H9 (cell line): ENCODE measurements around the gene ZNF831. TPM values are rescaled to one million over a fixed set of nuclear protein-coding genes. Genes with fewer than 3 reads are reported as not detected.

Source experiments
- DNase-seq: peaks from one replicate; pipeline ENCODE4 v3.0.0-alpha.2; 2017
- H2AFZ ChIP-seq: one replicate; pipeline ENCODE4 v1.6.1; 2013; ENCODE audit warnings: mild to moderate bottlenecking, low read length, control low read depth, moderate library complexity
- H2AK5ac ChIP-seq: 2 replicates; pipeline ENCODE4 v1.6.1; 2013; ENCODE audit warnings: low read length, control low read depth, mixed read lengths; ENCODE audit not compliant: insufficient read length
- H2BK120ac ChIP-seq: one replicate; pipeline ENCODE4 v1.6.1; 2013; ENCODE audit warnings: low read depth, mild to moderate bottlenecking, low read length, control low read depth, inconsistent platforms; ENCODE audit not compliant: poor library complexity, severe bottlenecking
- H2BK12ac ChIP-seq: 2 replicates; pipeline ENCODE4 v1.6.1; 2013; ENCODE audit warnings: low read length, control low read depth, mixed read lengths, low read depth; ENCODE audit not compliant: insufficient read length
- H2BK15ac ChIP-seq: 2 replicates; pipeline ENCODE4 v1.6.1; 2013; ENCODE audit warnings: low read depth, low read length, control low read depth
- H2BK20ac ChIP-seq: one replicate; pipeline ENCODE4 v1.6.1; 2013; ENCODE audit warnings: low read depth, mild to moderate bottlenecking, low read length, control low read depth, inconsistent platforms; ENCODE audit not compliant: poor library complexity, severe bottlenecking
- H2BK5ac ChIP-seq: 2 replicates; pipeline ENCODE4 v1.6.1; 2013; ENCODE audit warnings: low read length, control low read depth, mixed read lengths; ENCODE audit not compliant: insufficient read length
- H3K14ac ChIP-seq: 2 replicates; pipeline ENCODE4 v1.6.1; 2013; ENCODE audit warnings: low read length, control low read depth; ENCODE audit not compliant: insufficient read depth
- H3K18ac ChIP-seq: 2 replicates; pipeline ENCODE4 v1.6.1; 2013; ENCODE audit warnings: low read depth, mild to moderate bottlenecking, mixed read lengths, low read length, control low read depth; ENCODE audit not compliant: insufficient read length
- H3K23ac ChIP-seq: 2 replicates; pipeline ENCODE4 v1.6.1; 2013; ENCODE audit warnings: low read length, control low read depth, mixed read lengths, low read depth; ENCODE audit not compliant: insufficient read length
- H3K23me2 ChIP-seq: 2 replicates; pipeline ENCODE4 v1.6.1; 2013; ENCODE audit warnings: low read depth, mild to moderate bottlenecking, mixed read lengths, low read length, control low read depth; ENCODE audit not compliant: insufficient read length, poor library complexity, severe bottlenecking
- H3K27ac ChIP-seq: 2 replicates; pipeline ENCODE4 v1.5.1; 2013; ENCODE audit warnings: low read length, control low read depth, mixed read lengths, low read depth; ENCODE audit not compliant: insufficient read length
- H3K27me3 ChIP-seq: 2 replicates; pipeline ENCODE4 v1.6.1; 2013; ENCODE audit warnings: low read length, control low read depth, inconsistent platforms; ENCODE audit not compliant: insufficient read depth
- H3K4ac ChIP-seq: 2 replicates; pipeline ENCODE4 v1.6.1; 2013; ENCODE audit warnings: low read depth, mild to moderate bottlenecking, control low read depth, inconsistent platforms, low read length, moderate library complexity
- H3K4me1 ChIP-seq: 2 replicates; pipeline ENCODE4 v1.6.1; 2013; ENCODE audit warnings: low read length, control low read depth, inconsistent platforms; ENCODE audit not compliant: insufficient read depth
- H3K4me2 ChIP-seq: 2 replicates; pipeline ENCODE4 v1.6.1; 2013; ENCODE audit warnings: low read length, control low read depth, mixed read lengths; ENCODE audit not compliant: insufficient read length, insufficient read depth
- H3K56ac ChIP-seq: 2 replicates; pipeline ENCODE4 v1.6.1; 2013; ENCODE audit warnings: low read depth, mild to moderate bottlenecking, mixed read lengths, low read length, control low read depth; ENCODE audit not compliant: insufficient read length
- H3K79me1 ChIP-seq: 2 replicates; pipeline ENCODE4 v1.6.1; 2013; ENCODE audit warnings: low read depth, mild to moderate bottlenecking, moderate library complexity, low read length, control low read depth, inconsistent platforms; ENCODE audit not compliant: insufficient read depth, poor library complexity, severe bottlenecking
- H3K79me2 ChIP-seq: 2 replicates; pipeline ENCODE4 v1.6.1; 2013; ENCODE audit warnings: low read length, control low read depth, inconsistent platforms; ENCODE audit not compliant: insufficient read depth
- H3K9ac ChIP-seq: 2 replicates; pipeline ENCODE4 v1.6.1; 2013; ENCODE audit warnings: low read length, control low read depth, mixed read lengths; ENCODE audit not compliant: insufficient read length; ENCODE audit errors: extremely low read depth
- H3K9me3 ChIP-seq: one replicate; pipeline ENCODE4 v1.6.1; 2013; ENCODE audit warnings: low read depth, low read length, inconsistent platforms; ENCODE audit not compliant: control insufficient read depth
- H3T11ph ChIP-seq: one replicate; pipeline ENCODE4 v1.6.1; 2013; ENCODE audit warnings: mild to moderate bottlenecking, low read length, control low read depth, inconsistent platforms
- H4K20me1 ChIP-seq: one replicate; pipeline ENCODE4 v1.6.1; 2013; ENCODE audit not compliant: control insufficient read depth, insufficient read length, insufficient read depth
- H4K5ac ChIP-seq: 2 replicates; pipeline ENCODE4 v1.6.1; 2013; ENCODE audit warnings: low read depth, mild to moderate bottlenecking, mixed read lengths, low read length, control low read depth; ENCODE audit not compliant: insufficient read length
- H4K8ac ChIP-seq: replicated peaks from 2 replicates; pipeline ENCODE4 v1.6.1; 2013; ENCODE audit warnings: low read length, control low read depth, mixed read lengths, low read depth; ENCODE audit not compliant: insufficient read length
- H4K91ac ChIP-seq: 2 replicates; pipeline ENCODE4 v1.6.1; 2013; ENCODE audit warnings: low read depth, mild to moderate bottlenecking, moderate library complexity, mixed read lengths, low read length, control low read depth; ENCODE audit not compliant: insufficient read length
- H3K27ac Mint-ChIP-seq, 3 experiments: 2 replicates in 2 of 3; 3 replicates in 1 of 3; pipeline ENCODE4 v1.8.0; 2020 to 2021; ENCODE audit warnings: mixed read lengths in 3 of 3, mild to moderate bottlenecking in 1 of 3, moderate library complexity in 1 of 3
- H3K27me3 Mint-ChIP-seq: 2 replicates; pipeline ENCODE4 v1.8.0; 2021; ENCODE audit warnings: low read depth, mild to moderate bottlenecking, moderate library complexity, mixed read lengths
- H3K36me3 Mint-ChIP-seq, 3 experiments: 2 replicates in 2 of 3; 3 replicates in 1 of 3; pipeline ENCODE4 v1.8.0; 2020 to 2021; ENCODE audit warnings: low read depth in 3 of 3, mixed read lengths in 3 of 3; ENCODE audit not compliant: insufficient read depth in 1 of 3
- H3K4me1 Mint-ChIP-seq, 2 experiments: 2 replicates each; pipeline ENCODE4 v1.8.0; 2020; ENCODE audit warnings: mixed read lengths in 2 of 2
- H3K4me3 Mint-ChIP-seq, 2 experiments: 2 replicates in 1 of 2; 3 replicates in 1 of 2; pipeline ENCODE4 v1.8.0; 2020 to 2021; ENCODE audit warnings: mild to moderate bottlenecking in 2 of 2, mixed read lengths in 2 of 2, moderate library complexity in 1 of 2
- H3K9me3 Mint-ChIP-seq, 2 experiments: 2 replicates in 1 of 2; 3 replicates in 1 of 2; pipeline ENCODE4 v1.8.0; 2020; ENCODE audit warnings: mild to moderate bottlenecking in 2 of 2, mixed read lengths in 2 of 2, moderate library complexity in 1 of 2
- WGBS: extraction: QIAGEN DNeasy Blood & Tissue Kit; methylation state at CpG from one replicate; pipeline ENCODE4 v1.1.7; 2013; ENCODE audit warnings: missing lambda C conversion rate, low lambda C conversion rate, mixed read lengths; ENCODE audit not compliant: insufficient read length; ENCODE audit errors: extremely low coverage; 5-methylcytosine and 5-hydroxymethylcytosine counted together
- total RNA-seq: library from RNA; stranded (reverse); gene quantifications from 2 replicates; pipeline ENCODE4 v1.2.1, GENCODE V29; 2021
- TF ChIP-seq, protein P1 (sequence below): fragments of 200-600 bp; sonication (generic); conservative IDR thresholded peaks from 3 replicates; pipeline ENCODE4 v1.8.0; 2021; ENCODE audit warnings: antibody characterized with exemption, mild to moderate bottlenecking

The ZNF831 gene
- total RNA-seq, 1 experiment from 2014 or later: not detected

DNA sequence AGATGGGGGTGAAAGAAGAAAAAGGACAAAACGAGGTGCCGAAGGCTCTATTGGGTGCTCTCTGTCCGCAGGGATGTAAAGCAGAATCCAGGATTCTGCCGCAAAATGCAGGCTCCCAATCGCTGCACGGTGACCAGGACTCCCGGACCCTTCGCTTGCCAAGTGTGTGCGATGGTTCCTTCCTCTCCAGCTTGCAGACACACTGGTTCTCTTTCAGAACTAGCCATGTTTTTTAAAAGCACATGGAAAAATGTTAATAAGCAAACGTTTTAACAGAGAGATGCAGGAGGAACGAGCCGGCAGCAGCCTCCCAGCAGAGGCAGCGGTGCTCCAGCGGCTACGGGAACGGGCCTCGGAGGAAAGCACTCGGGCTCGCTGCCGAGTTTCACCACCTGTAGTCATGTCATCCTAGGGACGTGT lies 59.6 kb downstream of the ZNF831 start:
- H3K27me3 Mint-ChIP-seq: peaks cover 74% of the 10 kb centered on the region
- DNase-seq: no peak

More for the DNA sequence above, 59.6 kb downstream of the ZNF831 start:
- Histone ChIP-seq H2BK120ac (no peak overlapping the region), H2BK5ac (no peak overlapping the region), H3K27ac (no peak overlapping the region), H3K9ac (no peak overlapping the region), H3K79me1 (no peaks in the 10 kb centered on the region), H3K4ac (no peak overlapping the region), H3K4me2 (peak overlapping the region; percentile 63), H2AFZ (no peak overlapping the region), H2BK12ac (no peak overlapping the region), H2BK15ac (no peak overlapping the region), H3K79me2 (no peaks in the 10 kb centered on the region), H3K23ac (no peak overlapping the region), H3K23me2 (peaks cover 5% of the 10 kb centered on the region), H4K5ac (no peak overlapping the region), H3K18ac (no peak overlapping the region), H4K20me1 (no peaks in the 10 kb centered on the region), H3T11ph (no peak overlapping the region), H3K27me3 (no peaks in the 10 kb centered on the region; the same call in 1 of the 2 replicates), H3K4me1 (0 out of 2 replicates have a peak, but pooled peaks cover 4% of the 10 kb centered on the region), H2AK5ac (no peak overlapping the region), H4K91ac (no peak overlapping the region), H3K9me3 (no peaks in the 10 kb centered on the region), H2BK20ac (no peak overlapping the region), H3K56ac (no peak overlapping the region), H3K14ac (no peak overlapping the region), H4K8ac (no peak overlapping the region)
- TF ChIP-seq, protein P1, sequence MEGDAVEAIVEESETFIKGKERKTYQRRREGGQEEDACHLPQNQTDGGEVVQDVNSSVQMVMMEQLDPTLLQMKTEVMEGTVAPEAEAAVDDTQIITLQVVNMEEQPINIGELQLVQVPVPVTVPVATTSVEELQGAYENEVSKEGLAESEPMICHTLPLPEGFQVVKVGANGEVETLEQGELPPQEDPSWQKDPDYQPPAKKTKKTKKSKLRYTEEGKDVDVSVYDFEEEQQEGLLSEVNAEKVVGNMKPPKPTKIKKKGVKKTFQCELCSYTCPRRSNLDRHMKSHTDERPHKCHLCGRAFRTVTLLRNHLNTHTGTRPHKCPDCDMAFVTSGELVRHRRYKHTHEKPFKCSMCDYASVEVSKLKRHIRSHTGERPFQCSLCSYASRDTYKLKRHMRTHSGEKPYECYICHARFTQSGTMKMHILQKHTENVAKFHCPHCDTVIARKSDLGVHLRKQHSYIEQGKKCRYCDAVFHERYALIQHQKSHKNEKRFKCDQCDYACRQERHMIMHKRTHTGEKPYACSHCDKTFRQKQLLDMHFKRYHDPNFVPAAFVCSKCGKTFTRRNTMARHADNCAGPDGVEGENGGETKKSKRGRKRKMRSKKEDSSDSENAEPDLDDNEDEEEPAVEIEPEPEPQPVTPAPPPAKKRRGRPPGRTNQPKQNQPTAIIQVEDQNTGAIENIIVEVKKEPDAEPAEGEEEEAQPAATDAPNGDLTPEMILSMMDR: peak; percentile 26; the same call in 1 of the 3 replicates
- no CpG with 5 or more reads among the region's 21 CpGs for WGBS
- Mint-ChIP-seq H3K4me1 (peaks cover 29 to 34% of the 10 kb centered on the region in 2 experiments), H3K4me3 (peak overlapping the region; percentile 67 to 78), H3K9me3 (no peaks in the 10 kb centered on the region; a peak in 1 of 5 replicates), H3K36me3 (no peaks in the 10 kb centered on the region; a peak in 1 of 7 replicates), H3K27ac (peak overlapping the region in 1 of 3 experiments; percentile 53; a peak in 1 of 7 replicates)
